ENCODE measurements around the gene CD300E. TPM values are rescaled to one million over a fixed set of nuclear protein-coding genes. Genes with fewer than 3 reads are reported as not detected.

CD300E gene
- total RNA-seq, 1 experiment from 2014 or later, result not detected

GRCh38 chr17:74637926-74638325 is 14.4 kb upstream of the CD300E start:
- no peaks in the 10 kb centered on the region for H3K9me2 ChIP-seq (ENCODE audit: insufficient read depth)
- no peak overlapping the region for H3K27ac ChIP-seq (ENCODE audit: low read depth, low read length)
- POLR2A ChIA-PET, result no interaction called here
- CTCF ChIA-PET, result no interaction called here
- no TSS peak for BruUV-seq (replicated peaks)
- H3K4me3 ChIP-seq (replicated peaks in 1 of 2; ENCODE audit: low read depth in 1 of 2, low read length in 2 of 2), result no peak overlapping the region
- no peaks in the 10 kb centered on the region for H3K4me1 ChIP-seq (ENCODE audit: control insufficient read depth in 1 of 2, insufficient read depth in 2 of 2, low read length in 2 of 2)
- H3K4me2 ChIP-seq (ENCODE audit: low read length), result no peak overlapping the region
- no peak for DNase-seq (ENCODE audit: low read depth, low spot score)
- no peak overlapping the region for H2AFZ ChIP-seq (ENCODE audit: low read depth, low read length, poor library complexity, severe bottlenecking)
- intact Hi-C loops (cut with micrococcal nuclease), result no loop called here
- TF ChIP-seq CTCF (IDR thresholded peaks at IDR 0.05 in 2 of 3, conservative IDR thresholded peaks at IDR 0.05 in 1 of 3; ENCODE audit: borderline replicate concordance in 1 of 3, insufficient read depth in 1 of 3, low read depth in 2 of 3, low read length in 2 of 3) (no peak), EZH2 (IDR thresholded peaks at IDR 0.05) (no peak), ZNF274 (IDR thresholded peaks at IDR 0.05; ENCODE audit: low read depth, low read length) (no peak), POLR2AphosphoS5 (IDR thresholded peaks at IDR 0.05; ENCODE audit: low read depth, low read length) (no peak), EGR1 (IDR thresholded peaks at IDR 0.05; ENCODE audit: low read depth) (no peak), REST (IDR thresholded peaks at IDR 0.05; ENCODE audit: low read depth) (no peak), SIN3A (IDR thresholded peaks at IDR 0.05; ENCODE audit: low read depth) (no peak), CBX3 (IDR thresholded peaks at IDR 0.05; ENCODE audit: low read depth) (no peak), YY1 (IDR thresholded peaks at IDR 0.05; ENCODE audit: extremely low read depth, insufficient replicate concordance, low read depth, low read length) (no peak), FOSL1 (IDR thresholded peaks at IDR 0.05; ENCODE audit: low read depth) (no peak), ZBTB33 (IDR thresholded peaks at IDR 0.05; ENCODE audit: extremely low read depth, insufficient replicate concordance, low read length) (no peak), RAD21 (IDR thresholded peaks at IDR 0.05; ENCODE audit: low read depth) (no peak), EZH2phosphoT487 (IDR thresholded peaks at IDR 0.05; ENCODE audit: borderline replicate concordance) (no peak), CEBPB (IDR thresholded peaks at IDR 0.05; ENCODE audit: low read depth) (no peak), TCF7L2 (IDR thresholded peaks at IDR 0.05; ENCODE audit: borderline replicate concordance, extremely low read depth, insufficient read depth, insufficient read length) (no peak), POLR2A (IDR thresholded peaks at IDR 0.05; ENCODE audit: borderline replicate concordance, extremely low read depth, insufficient read depth, insufficient read length) (no peak), MAX (IDR thresholded peaks at IDR 0.05) (no peak), SP1 (IDR thresholded peaks at IDR 0.05; ENCODE audit: low read depth) (no peak)
- no peak for ATAC-seq
- H3K36me3 ChIP-seq (ENCODE audit: control insufficient read depth in 1 of 2, insufficient read depth in 2 of 2, low read length in 2 of 2), result no peaks in the 10 kb centered on the region
- RAD21 ChIA-PET (ENCODE audit: low non-redundant PET in 1 of 2, low total read pairs in 2 of 2, uncharacterized antibody in 2 of 2, unreplicated experiment in 2 of 2), result no interaction called here
- H3K9me3 ChIP-seq (ENCODE audit: control insufficient read depth in 1 of 2, insufficient read depth in 1 of 2, low read depth in 1 of 2, low read length in 2 of 2), result no peaks in the 10 kb centered on the region
- no peak overlapping the region for H3K9ac ChIP-seq (ENCODE audit: low read length)
- H3K27me3 ChIP-seq (ENCODE audit: insufficient read depth, low read length), result peaks cover 48% of the 10 kb centered on the region
- H4K20me1 ChIP-seq (ENCODE audit: insufficient read depth), result no peaks in the 10 kb centered on the region
- no peaks in the 10 kb centered on the region for H3K79me2 ChIP-seq (ENCODE audit: insufficient read depth, low read length)

All from HCT116 (cell line).